NK-92 (cell line): Measurements from ENCODE around the gene S100A7.
"Not testable (repeated sequence)": the region's sequence is repeated elsewhere in the genome, so short reads cannot be mapped to it uniquely, and the experiment has no call there.

Experiments
- DNase-seq: peaks from one replicate; lab custom pipeline; 2025; ENCODE audit not compliant: unreplicated experiment; lab: John Stamatoyannopoulos, UW

The S100A7 gene

DNA sequence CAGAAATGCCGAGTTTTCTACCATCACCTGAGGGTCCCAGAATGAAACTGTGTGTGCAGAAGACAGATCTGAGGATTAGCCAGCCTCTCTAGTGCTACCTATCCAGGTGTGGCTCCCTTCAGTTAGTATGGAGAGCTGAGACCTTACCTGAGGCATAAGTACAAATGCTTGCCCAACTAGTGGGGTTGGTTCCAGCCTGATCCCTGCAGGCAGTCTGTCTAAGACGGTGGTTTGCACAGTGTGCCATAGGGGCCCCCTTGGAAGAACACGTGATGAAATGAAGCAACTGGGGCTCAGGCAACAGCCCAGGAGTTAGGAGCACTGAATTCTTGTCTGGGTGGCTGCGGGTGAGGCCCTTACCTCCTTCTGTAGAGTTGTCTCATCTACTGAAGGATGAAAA lies 28.5 kb downstream of the S100A7 start:
- DNase-seq: no peak

GRCh38 chr1:153431427-153431826 lies 29.0 kb downstream of the S100A7 start:
- no peak for DNase-seq

GRCh38 chr1:153431002-153431401 lies 29.4 kb downstream of the S100A7 start:
- no peak for DNase-seq

GRCh38 chr1:153430561-153430960 lies 29.9 kb downstream of the S100A7 start:
- no peak for DNase-seq

DNA sequence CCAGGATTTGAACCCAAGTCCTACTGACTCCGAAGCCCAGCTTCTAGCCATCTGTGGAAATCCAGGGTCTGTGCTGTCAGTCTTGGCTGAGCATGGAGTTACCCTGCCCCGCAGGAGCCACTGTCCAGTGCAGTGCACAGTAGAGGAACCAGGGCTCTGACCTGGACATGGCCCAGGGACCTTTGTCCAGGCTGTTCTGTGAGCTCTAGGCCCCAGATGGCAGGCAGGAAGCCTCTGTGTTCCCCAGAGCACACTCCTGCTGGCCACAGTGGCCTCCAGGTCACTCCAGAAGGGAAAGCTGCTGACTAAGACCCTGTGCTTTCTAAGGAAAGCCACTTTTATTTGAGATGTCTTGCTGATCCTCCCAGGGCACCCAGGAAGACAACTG lies 30.3 kb downstream of the S100A7 start:
- no peak for DNase-seq

DNA sequence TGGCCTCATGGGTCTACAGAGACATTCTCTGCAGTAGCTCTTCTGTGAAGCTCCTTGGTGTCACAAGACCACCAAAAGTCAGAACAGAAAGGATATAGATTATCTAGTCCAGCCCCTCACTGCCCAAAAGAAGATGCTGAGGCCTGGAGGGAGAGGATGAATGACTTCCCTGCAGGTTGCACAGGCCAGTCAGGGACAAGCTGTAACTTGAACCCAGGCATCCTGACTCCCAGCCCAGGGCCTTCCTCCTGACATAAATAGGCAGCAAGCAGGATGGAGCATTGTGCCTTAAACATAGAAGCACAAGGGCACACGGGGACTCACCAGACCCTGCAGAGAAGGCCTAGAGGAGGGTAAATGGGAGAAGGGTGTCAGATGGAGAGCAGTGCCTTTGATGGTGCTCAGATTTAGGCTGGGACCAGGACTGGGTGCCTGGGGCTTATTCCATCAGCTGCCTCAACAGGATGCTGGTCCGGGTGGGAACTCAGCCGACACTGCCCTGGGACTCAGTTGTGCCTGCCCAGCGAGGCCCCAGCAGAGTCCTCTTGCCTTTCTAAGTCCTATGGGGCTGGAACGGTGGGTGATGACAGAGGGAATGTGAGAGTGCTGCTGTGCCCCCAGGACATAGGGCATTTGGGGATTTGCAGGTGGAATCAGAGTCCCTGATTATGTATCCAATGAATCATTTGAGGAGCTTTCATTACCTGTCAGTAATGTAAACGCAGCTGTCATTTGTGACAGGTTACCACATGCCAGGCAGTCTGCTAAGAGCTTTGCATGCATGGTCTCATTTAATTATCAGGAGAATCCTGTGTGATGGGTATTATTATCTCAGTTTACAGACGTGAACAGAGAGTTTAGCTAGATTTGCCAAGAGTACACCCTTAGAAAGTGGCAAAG lies 30.9 kb downstream of the S100A7 start:
- no peak for DNase-seq

GRCh38 chr1:153428791-153429190 lies 31.7 kb downstream of the S100A7 start:
- DNase-seq: no peak

DNA sequence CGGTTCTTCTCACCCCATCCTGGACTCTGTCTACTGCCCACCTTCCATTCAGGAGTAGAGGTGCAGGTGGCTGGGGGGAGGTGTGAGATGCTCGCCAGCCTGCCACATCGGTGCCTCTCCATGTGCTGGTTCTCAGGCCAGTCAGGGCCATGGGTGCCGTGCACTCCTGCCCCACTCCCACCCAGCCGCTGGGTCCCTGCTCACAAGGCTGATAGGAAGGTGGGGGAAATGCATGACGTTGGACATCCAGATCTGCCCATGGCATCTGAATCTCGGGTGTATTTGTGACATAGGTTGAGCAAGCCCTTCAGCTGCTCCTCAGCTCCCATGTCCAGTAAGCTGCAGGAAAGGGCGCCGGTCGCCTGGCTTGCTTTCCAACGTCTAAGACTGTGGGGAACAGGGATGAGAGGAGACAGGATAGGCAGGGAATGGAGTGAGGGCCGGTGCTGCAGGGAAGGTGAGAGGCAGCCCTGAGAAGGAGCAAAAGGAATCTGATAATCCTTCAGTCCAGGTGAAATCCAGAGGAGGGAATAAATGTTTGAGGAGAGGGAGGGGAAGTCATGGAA lies 32.3 kb downstream of the S100A7 start:
- DNase-seq: no peak

GRCh38 chr1:153426809-153427208 lies 33.6 kb downstream of the S100A7 start:
- no peak for DNase-seq

DNA sequence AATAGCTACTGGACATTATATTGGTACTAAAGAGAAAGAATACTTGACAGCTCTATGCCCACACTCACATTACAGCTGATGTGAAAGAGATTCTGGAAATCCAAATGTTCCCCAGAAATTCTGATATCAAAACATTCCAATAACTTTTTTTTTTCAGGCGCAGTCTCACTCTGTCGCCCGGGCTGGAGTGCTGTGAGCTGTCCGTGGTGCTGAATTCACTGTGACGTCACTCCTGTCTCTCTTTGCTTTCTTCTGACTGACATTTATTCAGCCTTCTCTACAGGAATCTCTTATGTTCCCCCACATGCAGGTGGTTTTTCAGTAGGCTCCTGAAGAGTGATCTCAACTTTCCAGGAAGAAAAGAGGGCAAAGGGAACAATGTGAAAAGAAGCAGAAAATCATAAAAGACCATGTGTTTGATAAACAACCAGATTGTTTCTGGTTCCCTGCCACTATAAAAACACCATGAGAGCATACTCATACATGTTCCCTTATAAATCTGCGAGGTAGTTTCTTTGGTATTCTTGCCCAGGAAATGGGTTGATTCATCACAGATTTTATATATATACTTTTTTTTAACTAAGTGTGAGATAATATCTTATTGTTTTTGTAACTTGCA lies 37.9 kb downstream of the S100A7 start:
- no peak for DNase-seq

- no peak for DNase-seq
Measured at GRCh38 chr1:153420306-153420705, 40.1 kb downstream of the S100A7 start.

DNA sequence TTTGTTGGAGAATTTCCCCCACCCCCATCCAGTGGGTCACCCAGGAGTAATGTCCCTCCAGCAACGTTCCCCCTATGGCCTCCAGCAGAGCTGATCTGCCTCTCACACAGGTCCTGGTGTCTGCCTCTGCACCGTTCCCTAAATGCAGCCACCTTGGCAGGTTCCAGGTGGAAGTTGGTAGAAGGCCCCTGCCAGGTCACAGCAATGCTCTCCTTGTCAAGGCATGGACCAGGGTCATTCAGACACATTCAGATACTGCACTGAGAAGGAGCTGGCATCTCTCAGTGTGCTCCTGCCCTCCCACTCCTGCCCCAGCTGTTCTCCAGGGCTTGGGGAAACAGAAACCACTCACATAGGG lies 41.0 kb downstream of the S100A7 start:
- not testable (repeated sequence) for DNase-seq

DNA sequence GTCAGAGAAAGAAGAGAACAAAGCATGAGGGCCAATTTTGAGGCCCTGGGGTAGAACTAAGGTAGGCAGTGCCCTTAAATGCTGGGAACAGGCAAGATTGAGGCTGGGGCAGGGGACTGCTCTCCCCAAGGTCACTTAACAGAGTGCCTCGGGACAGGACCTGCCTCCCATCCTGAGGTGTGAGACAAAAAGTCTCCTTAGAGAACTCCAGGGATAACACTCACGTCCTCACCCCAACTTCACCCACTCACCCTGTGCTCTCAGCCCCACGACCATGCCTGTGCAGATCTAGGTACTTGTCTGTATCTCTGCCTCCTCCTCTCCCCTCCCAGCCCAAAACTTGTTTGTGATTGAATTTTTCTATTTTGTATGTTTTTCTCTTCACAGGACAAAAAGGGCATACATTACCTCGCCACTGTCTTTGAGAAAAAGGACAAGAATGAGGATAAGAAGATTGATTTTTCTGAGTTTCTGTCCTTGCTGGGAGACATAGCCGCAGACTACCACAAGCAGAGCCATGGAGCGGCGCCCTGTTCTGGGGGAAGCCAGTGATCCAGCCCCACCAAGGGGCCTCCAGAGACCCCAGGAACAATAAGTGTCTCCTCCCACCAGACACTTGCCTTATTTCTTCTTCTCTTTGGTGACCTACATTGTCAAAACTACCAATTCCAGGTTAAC lies 41.6 kb downstream of the S100A7 start:
- DNase-seq: not testable (repeated sequence)

- DNase-seq: no peak
Measured at GRCh38 chr1:153417136-153417888, 43.1 kb downstream of the S100A7 start.

DNA sequence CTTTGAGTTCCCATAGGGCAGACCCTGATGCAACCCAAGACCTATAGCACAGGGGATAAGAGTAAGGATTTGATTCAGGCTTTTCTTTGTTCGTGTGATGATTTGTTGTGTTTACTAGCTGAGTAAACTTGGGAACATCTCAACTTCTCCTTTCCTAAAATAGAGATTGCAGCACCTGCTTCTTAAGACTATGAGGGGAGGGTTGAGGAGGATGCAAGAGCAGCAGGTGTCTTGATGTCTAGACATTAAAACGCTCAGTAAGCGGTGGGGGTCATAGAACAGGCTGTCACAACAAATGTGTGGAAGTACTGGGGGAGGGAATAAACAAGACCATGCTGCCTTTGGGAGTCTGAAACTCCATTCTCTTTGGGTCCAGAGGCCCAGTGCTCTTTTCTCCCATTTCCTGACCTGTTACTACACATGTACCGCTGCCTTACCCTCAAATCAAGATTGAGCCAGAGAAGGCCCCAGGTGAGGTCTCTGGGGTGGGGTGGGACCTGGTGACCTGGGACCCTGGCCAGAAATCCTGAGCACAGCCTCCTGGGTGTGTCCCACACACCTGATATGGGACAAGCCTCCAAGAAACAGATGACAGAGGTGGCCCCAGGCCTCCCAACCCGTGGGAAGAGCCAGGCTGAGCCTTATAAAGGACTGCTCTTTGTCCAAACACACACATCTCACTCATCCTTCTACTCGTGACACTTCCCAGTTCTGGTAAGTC lies 44.4 kb downstream of the S100A7 start, which contains the start of gene S100A7A:
Gene S100A7A, plus strand, starts transcription at position 671 of the 721 bp plus-strand sequence. CDS start 1,563 bp downstream, outside the sequence.
- DNase-seq: no peak

GRCh38 chr1:153413961-153414360 lies 46.5 kb downstream of the S100A7 start:
- not testable (repeated sequence) for DNase-seq
